ENCODE data around the gene NOTCH1. TPM values are rescaled to one million over a fixed set of nuclear protein-coding genes. Genes with fewer than 3 reads are reported as not detected.
A peak's percentile ranks its signal among the peaks of the same experiment; 100 is the strongest.

Gene NOTCH1
- total RNA-seq (2016; rRNA removed; fragmentation: Illumina TruSeq; extraction: Trizol) (0.22 and 0.35 TPM in 2 replicates), polyA plus RNA-seq (2011; rRNA removed) (0.09 and 0.12 TPM in 2 replicates), polyA minus RNA-seq (2011; rRNA and poly(A)+ RNA removed; ENCODE audit: low replicate concordance) (0.54 and 4.7 TPM in 2 replicates), Bru-seq, nascent RNA (percentile 31 among the genes with signal in this experiment), BruChase-seq, experiment 1, labeled RNA remaining after a 6-hour chase (percentile 45 among the genes with signal in this experiment), BruChase-seq, experiment 2, labeled RNA remaining after a 2-hour chase (percentile 38 among the genes with signal in this experiment)
- total RNA-seq (2016; cell fraction: cytosol; rRNA removed; fragmentation: Illumina TruSeq; extraction: Trizol; ENCODE audit: low read depth), result 0.18 and 0.20 TPM in 2 replicates
- total RNA-seq (2016; cell fraction: insoluble cytoplasmic fraction; rRNA removed; fragmentation: Illumina TruSeq; extraction: Trizol), result 0.13 and 0.43 TPM in 2 replicates
- total RNA-seq (2016; cell fraction: membrane; rRNA removed; fragmentation: Illumina TruSeq; extraction: Trizol), result 0.17 and 0.28 TPM in 2 replicates
- total RNA-seq (2016; cell fraction: nucleus; rRNA removed; fragmentation: Illumina TruSeq; extraction: Trizol), result 0.69 and 1.3 TPM in 2 replicates
- 0.04 and 0.11 TPM in 2 replicates for polyA plus RNA-seq (2011; cell fraction: cytosol; rRNA removed)
- polyA plus RNA-seq (2011; cell fraction: nucleus; rRNA removed), result 0.90 and 1.1 TPM in 2 replicates
- 0.09 and 0.31 TPM in 2 replicates for polyA plus RNA-seq (2012)
- polyA plus RNA-seq (2016; cell fraction: cytosol; fragmentation: Illumina TruSeq; extraction: Trizol; ENCODE audit: low read depth), result 0.02 TPM in 2 replicates
- 0.15 and 0.22 TPM in 2 replicates for polyA plus RNA-seq (2016; cell fraction: insoluble cytoplasmic fraction; fragmentation: Illumina TruSeq; extraction: Trizol; ENCODE audit: low read depth)
- 0.05 and 0.13 TPM in 2 replicates for polyA plus RNA-seq (2016; cell fraction: membrane; fragmentation: Illumina TruSeq; extraction: Trizol; ENCODE audit: low read depth)
- 1.3 and 1.9 TPM in 2 replicates for polyA plus RNA-seq (2016; cell fraction: nucleus; fragmentation: Illumina TruSeq; extraction: Trizol; ENCODE audit: insufficient read depth, low read depth)
- 0.44 and 0.99 TPM in 2 replicates for polyA minus RNA-seq (2011; cell fraction: cytosol; rRNA and poly(A)+ RNA removed)
- polyA minus RNA-seq (2011; cell fraction: nucleus; rRNA and poly(A)+ RNA removed), result 0.64 and 0.75 TPM in 2 replicates
- long read RNA-seq, experiment 1, partial matches to known transcripts, result 0 of 3 reads
- long read RNA-seq, experiment 1, other reads (novel, unspliced or antisense), result 3 of 3 reads
- long read RNA-seq, experiment 2, partial matches to known transcripts, result 0 of 4 reads
- long read RNA-seq, experiment 2, other reads (novel, unspliced or antisense), result 4 of 4 reads

GRCh38 chr9:136545965-136546696, at the start of gene NOTCH1:
TSS of gene NOTCH1 (minus strand) at chr9:136546048. CDS start at chr9:136545786, 262 bp downstream.
- no peaks in the 10 kb centered on the region for H3K9me3 ChIP-seq (ENCODE audit: low read length)
- ChIA-PET POLR2A (no interaction called here), CTCF (ENCODE audit: low intra/inter-chr PET ratio, low total read pairs) (no interaction called here)
- no peak within 1 kb of the TSS for H3K9ac ChIP-seq (ENCODE audit: insufficient read depth, low read depth, low read length)
- peaks cover 41% of the 10 kb centered on the region for H3K4me1 ChIP-seq (ENCODE audit: insufficient read depth, low read length)
- intact Hi-C loops (cut with micrococcal nuclease; ENCODE audit: unreplicated experiment), result no loop called here
- no peak for FAIRE-seq
- H3K27ac ChIP-seq (ENCODE audit: extremely low read length, insufficient read depth, low read length), result no peak within 1 kb of the TSS
- in situ Hi-C loops (cut with HindIII; ENCODE audit: extremely low pct_ligation_motif_present, low pct_unique_long_range_greater_than_20kb), result no loop called here
- H3K79me2 ChIP-seq (ENCODE audit: insufficient read depth, low read length), result no peaks in the 10 kb centered on the region
- H4K20me1 ChIP-seq (ENCODE audit: insufficient read depth, low read length), result no peaks in the 10 kb centered on the region
- ATAC-seq, result peak; percentile 42
- H3K27me3 ChIP-seq (ENCODE audit: control insufficient read depth in 1 of 2, insufficient read depth in 2 of 2, low read length in 2 of 2), result peaks cover 9 to 32% of the 10 kb centered on the region in 2 experiments
- no peaks in the 10 kb centered on the region for H3K36me3 ChIP-seq (replicated peaks in 1 of 2; ENCODE audit: control insufficient read depth in 1 of 2, insufficient read depth in 2 of 2, low read length in 2 of 2)
- peak within 1 kb of the TSS; percentile 48 to 65 (median 52) for H3K4me3 ChIP-seq (replicated peaks in 1 of 3; ENCODE audit: insufficient read depth in 1 of 3, low read depth in 2 of 3, low read length in 3 of 3)
- 0% methylated on average over 18 of the region's 94 CpGs for WGBS (ENCODE audit: low lambda C conversion rate)
- peak within 1 kb of the TSS; percentile 61 for H3K4me2 ChIP-seq (ENCODE audit: low read depth, low read length)
- no peak within 1 kb of the TSS for H2AFZ ChIP-seq (ENCODE audit: low read length)
- BruUV-seq (replicated peaks), result no TSS peak
- DNase-seq (ENCODE audit: low spot score), result peak; percentile 30
- TF ChIP-seq ZNF724P (CRISPR knock-in tag; IDR thresholded peaks at IDR 0.05; ENCODE audit: borderline replicate concordance), result no peak
- TF ChIP-seq XRCC5 (optimal IDR thresholded peaks at IDR 0.05; ENCODE audit: low read length), result peak; percentile 38
- no peak for TF ChIP-seq ZNF691 (CRISPR knock-in tag; IDR thresholded peaks at IDR 0.05; ENCODE audit: borderline replicate concordance, low read depth)
- TF ChIP-seq ZNF562 (CRISPR knock-in tag; IDR thresholded peaks at IDR 0.05; ENCODE audit: borderline replicate concordance), result no peak
- 0 out of 2 replicates have a peak, but pooled peaks have one; percentile 39 for TF ChIP-seq ZNF776 (CRISPR knock-in tag; IDR thresholded peaks at IDR 0.05)
- TF ChIP-seq TBX3 (IDR thresholded peaks at IDR 0.05; ENCODE audit: borderline replicate concordance), result no peak
- peak; percentile 21; the same call in 1 of the 2 replicates for TF ChIP-seq KDM2A (CRISPR knock-in tag; IDR thresholded peaks at IDR 0.05; ENCODE audit: borderline replicate concordance, low read depth)
- 0 out of 2 replicates have a peak, but pooled peaks have one; percentile 6 for TF ChIP-seq PCBP1 (IDR thresholded peaks at IDR 0.05; ENCODE audit: borderline replicate concordance, low read depth, low read length)
- peak; percentile 31; the same call in 1 of the 2 replicates for TF ChIP-seq KDM5B (CRISPR knock-in tag; IDR thresholded peaks at IDR 0.05; ENCODE audit: borderline replicate concordance)
- no peak for TF ChIP-seq ZNF598 (CRISPR knock-in tag; IDR thresholded peaks at IDR 0.05; ENCODE audit: borderline replicate concordance)
- no peak for TF ChIP-seq RELA (CRISPR knock-in tag; IDR thresholded peaks at IDR 0.05)
- TF ChIP-seq CBX2 (IDR thresholded peaks at IDR 0.05; ENCODE audit: low read depth, low read length), result no peak
- no peak for TF ChIP-seq CBX2 (CRISPR knock-in tag; IDR thresholded peaks at IDR 0.05; ENCODE audit: low read depth)
- TF ChIP-seq CHD2 (IDR thresholded peaks at IDR 0.05; ENCODE audit: low read depth, low read length), result peak; percentile 64
- peak; percentile 13; the same call in 1 of the 2 replicates for TF ChIP-seq BCL6 (CRISPR knock-in tag; IDR thresholded peaks at IDR 0.05)
- TF ChIP-seq ONECUT2 (CRISPR knock-in tag; IDR thresholded peaks at IDR 0.05), result 0 out of 2 replicates have a peak, but pooled peaks have one; percentile 14
- TF ChIP-seq FOXP1 (IDR thresholded peaks at IDR 0.05), result no peak
- TF ChIP-seq FOXP1 (CRISPR knock-in tag; IDR thresholded peaks at IDR 0.05), result no peak
